ENCODE data around the gene TRIM41.
"Not testable (repeated sequence)": the region's sequence is repeated elsewhere in the genome, so short reads cannot be mapped to it uniquely, and the experiment has no call there.

DNA sequence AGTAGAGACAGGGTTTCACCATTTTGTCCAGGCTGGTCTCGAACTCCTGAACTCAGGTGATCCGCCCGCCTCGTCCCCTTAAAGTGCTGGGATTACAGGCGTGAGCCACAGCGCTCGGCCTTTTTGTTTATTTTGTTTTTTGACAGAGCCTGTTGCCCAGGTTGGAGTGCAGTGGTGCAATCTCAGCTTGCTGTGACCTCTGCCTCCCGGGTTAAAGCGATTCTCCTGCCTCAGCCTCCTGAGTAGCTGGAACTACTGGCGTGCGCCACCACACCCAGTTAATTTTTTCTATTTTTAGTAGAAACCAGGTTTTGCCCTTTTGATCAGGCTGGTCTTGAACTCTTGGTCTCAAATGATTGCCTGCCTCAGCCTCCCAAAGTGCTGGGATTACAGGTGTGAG is 12.9 kb upstream of the TRIM41 start:
- TF ChIP-seq, protein P1, sequence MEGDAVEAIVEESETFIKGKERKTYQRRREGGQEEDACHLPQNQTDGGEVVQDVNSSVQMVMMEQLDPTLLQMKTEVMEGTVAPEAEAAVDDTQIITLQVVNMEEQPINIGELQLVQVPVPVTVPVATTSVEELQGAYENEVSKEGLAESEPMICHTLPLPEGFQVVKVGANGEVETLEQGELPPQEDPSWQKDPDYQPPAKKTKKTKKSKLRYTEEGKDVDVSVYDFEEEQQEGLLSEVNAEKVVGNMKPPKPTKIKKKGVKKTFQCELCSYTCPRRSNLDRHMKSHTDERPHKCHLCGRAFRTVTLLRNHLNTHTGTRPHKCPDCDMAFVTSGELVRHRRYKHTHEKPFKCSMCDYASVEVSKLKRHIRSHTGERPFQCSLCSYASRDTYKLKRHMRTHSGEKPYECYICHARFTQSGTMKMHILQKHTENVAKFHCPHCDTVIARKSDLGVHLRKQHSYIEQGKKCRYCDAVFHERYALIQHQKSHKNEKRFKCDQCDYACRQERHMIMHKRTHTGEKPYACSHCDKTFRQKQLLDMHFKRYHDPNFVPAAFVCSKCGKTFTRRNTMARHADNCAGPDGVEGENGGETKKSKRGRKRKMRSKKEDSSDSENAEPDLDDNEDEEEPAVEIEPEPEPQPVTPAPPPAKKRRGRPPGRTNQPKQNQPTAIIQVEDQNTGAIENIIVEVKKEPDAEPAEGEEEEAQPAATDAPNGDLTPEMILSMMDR (IDR thresholded peaks at IDR 0.05) = not testable (repeated sequence)
- not testable (repeated sequence) for TF ChIP-seq POLR2A (IDR thresholded peaks at IDR 0.05)

Data from body of pancreas (tissue), 4 donors.